Measurements from ENCODE around the gene SEMA5B. TPM values are rescaled to one million over a fixed set of nuclear protein-coding genes. Genes with fewer than 3 reads are reported as not detected.

SEMA5B gene, protein sequence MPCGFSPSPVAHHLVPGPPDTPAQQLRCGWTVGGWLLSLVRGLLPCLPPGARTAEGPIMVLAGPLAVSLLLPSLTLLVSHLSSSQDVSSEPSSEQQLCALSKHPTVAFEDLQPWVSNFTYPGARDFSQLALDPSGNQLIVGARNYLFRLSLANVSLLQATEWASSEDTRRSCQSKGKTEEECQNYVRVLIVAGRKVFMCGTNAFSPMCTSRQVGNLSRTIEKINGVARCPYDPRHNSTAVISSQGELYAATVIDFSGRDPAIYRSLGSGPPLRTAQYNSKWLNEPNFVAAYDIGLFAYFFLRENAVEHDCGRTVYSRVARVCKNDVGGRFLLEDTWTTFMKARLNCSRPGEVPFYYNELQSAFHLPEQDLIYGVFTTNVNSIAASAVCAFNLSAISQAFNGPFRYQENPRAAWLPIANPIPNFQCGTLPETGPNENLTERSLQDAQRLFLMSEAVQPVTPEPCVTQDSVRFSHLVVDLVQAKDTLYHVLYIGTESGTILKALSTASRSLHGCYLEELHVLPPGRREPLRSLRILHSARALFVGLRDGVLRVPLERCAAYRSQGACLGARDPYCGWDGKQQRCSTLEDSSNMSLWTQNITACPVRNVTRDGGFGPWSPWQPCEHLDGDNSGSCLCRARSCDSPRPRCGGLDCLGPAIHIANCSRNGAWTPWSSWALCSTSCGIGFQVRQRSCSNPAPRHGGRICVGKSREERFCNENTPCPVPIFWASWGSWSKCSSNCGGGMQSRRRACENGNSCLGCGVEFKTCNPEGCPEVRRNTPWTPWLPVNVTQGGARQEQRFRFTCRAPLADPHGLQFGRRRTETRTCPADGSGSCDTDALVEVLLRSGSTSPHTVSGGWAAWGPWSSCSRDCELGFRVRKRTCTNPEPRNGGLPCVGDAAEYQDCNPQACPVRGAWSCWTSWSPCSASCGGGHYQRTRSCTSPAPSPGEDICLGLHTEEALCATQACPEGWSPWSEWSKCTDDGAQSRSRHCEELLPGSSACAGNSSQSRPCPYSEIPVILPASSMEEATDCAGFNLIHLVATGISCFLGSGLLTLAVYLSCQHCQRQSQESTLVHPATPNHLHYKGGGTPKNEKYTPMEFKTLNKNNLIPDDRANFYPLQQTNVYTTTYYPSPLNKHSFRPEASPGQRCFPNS
- total RNA-seq (ENCODE audit: low replicate concordance) = under 0.01 TPM in 1 of 2 replicates, not detected in the other

DNA sequence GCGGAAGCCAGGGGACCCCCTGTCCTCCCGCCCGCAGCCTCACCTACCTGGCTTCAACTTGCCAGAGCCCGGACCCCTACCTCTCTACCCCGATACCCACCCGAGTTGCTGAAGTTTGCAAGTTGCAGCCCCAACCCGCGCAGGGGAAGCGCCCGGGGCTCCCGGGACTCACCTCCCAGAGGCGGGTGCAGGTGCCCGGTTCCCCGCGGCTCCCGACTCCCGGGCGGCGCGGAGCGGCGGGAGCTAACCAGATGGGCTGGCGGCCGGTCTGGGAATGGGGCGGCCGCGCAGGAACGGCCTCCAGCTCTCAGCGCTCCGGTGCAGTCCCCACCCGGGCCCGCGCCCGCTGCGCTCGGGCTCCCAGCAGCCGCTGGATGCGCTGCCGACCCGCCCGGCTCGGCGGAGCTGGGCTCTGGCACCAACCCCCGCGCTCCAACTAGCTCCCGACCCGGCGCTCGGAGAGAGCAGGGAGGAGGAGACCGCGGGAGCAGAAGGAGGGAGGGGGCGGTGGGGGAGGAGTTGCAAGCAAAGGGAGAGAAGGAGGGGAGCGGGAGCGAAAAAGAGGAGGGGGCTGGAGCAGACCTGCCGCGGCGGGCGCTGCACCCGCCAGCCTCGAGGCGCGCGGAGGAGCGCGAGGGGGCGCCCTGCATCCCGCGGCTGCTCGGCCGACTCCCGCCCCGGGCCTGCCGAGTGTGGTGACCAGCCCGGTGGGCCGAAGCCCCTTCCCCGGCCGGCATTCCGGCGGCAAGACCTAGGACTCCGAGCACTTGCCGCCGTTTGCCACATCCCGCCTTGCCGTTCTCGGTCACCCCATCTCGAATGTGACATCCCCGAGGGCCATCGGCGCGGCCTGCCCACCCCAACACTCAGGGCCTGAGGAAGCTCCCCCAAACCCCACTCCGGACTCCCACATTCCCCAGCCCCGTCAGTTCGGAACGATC, at the start of gene SEMA5B:
Gene SEMA5B (minus strand): TSS at position 472 of the 941 bp plus-strand sequence. CDS start 66,500 bp downstream, outside the sequence.

DNA sequence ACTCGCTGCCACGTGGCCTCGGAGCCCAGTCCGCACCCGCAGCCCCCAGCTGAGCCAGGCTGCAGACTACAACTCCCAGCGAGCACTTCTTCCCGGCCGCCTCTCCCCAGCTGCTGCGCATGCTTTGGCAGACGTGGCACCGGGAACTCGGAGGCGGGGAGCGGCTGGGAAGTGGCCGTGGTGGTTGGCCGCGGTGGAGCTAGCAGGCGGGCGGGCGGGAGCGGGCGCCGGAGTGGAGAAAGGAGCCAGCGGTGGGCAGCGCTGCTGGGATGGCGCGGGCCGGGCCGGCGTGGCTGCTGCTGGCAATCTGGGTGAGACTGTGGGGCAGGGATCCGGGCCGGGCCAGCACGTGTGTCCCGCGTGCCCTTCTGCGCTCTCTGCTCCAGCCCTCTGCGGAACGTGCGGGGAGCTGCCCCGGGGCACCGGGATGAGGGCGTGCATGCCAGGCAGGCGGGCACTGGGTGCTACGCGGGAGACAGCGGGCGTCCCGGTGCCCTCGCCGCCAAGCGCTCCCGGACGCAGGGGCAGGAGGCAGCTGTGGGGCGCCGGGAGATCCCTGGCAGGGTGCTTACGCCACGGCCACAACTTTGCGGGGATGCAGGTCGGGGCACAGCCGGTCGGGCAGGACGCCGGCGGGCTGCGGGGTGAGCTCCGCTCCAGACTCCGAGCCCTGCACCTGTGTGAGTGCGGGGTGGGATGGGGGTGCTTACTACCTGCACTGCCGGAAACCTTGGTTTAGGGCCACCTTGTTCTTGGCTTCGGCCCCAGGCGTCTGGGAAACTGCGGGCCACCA, 39.5 kb upstream of the SEMA5B start, which contains the start of gene PDIA5:
Gene PDIA5 (plus strand): TSS at position 130 of the 793 bp plus-strand sequence. CDS start 140 bp downstream, at position 270.

Other genes starting within 250 kb of the SEMA5B start
- gene HSPBAP1, start 233.9 kb downstream of the SEMA5B start, total RNA-seq (ENCODE audit: low replicate concordance) = 3.7 and 4.6 TPM in 2 replicates
- 9.2 and 9.4 TPM in 2 replicates for gene SLC49A4, start 232.7 kb downstream of the SEMA5B start, total RNA-seq (ENCODE audit: low replicate concordance)
- gene PDIA5, start 39.3 kb upstream of the SEMA5B start, total RNA-seq (ENCODE audit: low replicate concordance) = 37.2 and 63.0 TPM in 2 replicates
- gene SEC22A, start 174.2 kb upstream of the SEMA5B start, total RNA-seq (ENCODE audit: low replicate concordance) = 21.2 and 44.5 TPM in 2 replicates